OCI-LY7 (cell line): ENCODE data around the gene ADAMTSL4. TPM values are rescaled to one million over a fixed set of nuclear protein-coding genes. Genes with fewer than 3 reads are reported as not detected.
"Not testable (repeated sequence)": the region's sequence is repeated elsewhere in the genome, so short reads cannot be mapped to it uniquely, and the experiment has no call there.

Source experiments
- BruUV-seq: library from RNA; stranded (reverse); fragments of 400-500 nt; replicated peaks from 2 replicates; lab custom pipeline; 2021; lab: Mats Ljungman, UMichigan
- CTCF ChIA-PET: fragments of 300-600 bp; sonication (Branson Sonifier 250); formaldehyde crosslinking; loops from one replicate; lab custom pipeline; 2022; ENCODE audit warnings: antibody characterized with exemption; ENCODE audit not compliant: unreplicated experiment; lab: Charles Lee
- POLR2A ChIA-PET: fragments of 300-600 bp; sonication (Branson Sonifier 250); formaldehyde crosslinking; loops from one replicate; lab custom pipeline; 2022; ENCODE audit warnings: antibody characterized with exemption; lab: Charles Lee
- DNase-seq: peaks from one replicate; pipeline ENCODE4 v3.0.0-alpha.2; 2015; ENCODE audit warnings: low spot score
- H2AFZ ChIP-seq: fragments of 200-600 bp; sonication (generic), shearing (Covaris generic); 2 replicates; pipeline ENCODE4 v1.6.1; 2014; ENCODE audit warnings: mild to moderate bottlenecking, antibody characterized with exemption, low read length, moderate library complexity
- H3K27ac ChIP-seq: fragments of 200-600 bp; sonication (generic); 2 replicates; pipeline ENCODE4 v1.5.1; 2014; ENCODE audit warnings: mixed run types, low read depth, mild to moderate bottlenecking, moderate library complexity, low read length, inconsistent platforms; ENCODE audit not compliant: poor library complexity, severe bottlenecking
- H3K36me3 ChIP-seq: fragments of 200-600 bp; sonication (generic); 2 replicates; pipeline ENCODE4 v1.6.1; 2014; ENCODE audit warnings: mild to moderate bottlenecking, antibody characterized with exemption, low read length, moderate library complexity, mixed read lengths; ENCODE audit not compliant: insufficient read depth
- H3K4me1 ChIP-seq: fragments of 200-600 bp; sonication (generic); 2 replicates; pipeline ENCODE4 v1.5.1; 2014; ENCODE audit warnings: mild to moderate bottlenecking, low read length; ENCODE audit not compliant: insufficient read depth, poor library complexity, severe bottlenecking
- H3K4me2 ChIP-seq: fragments of 200-600 bp; sonication (generic); 2 replicates; pipeline ENCODE4 v1.6.1; 2014; ENCODE audit warnings: mild to moderate bottlenecking, low read length
- H3K4me3 ChIP-seq: fragments of 200-600 bp; sonication (generic); 2 replicates; pipeline ENCODE4 v1.5.1; 2014; ENCODE audit warnings: mild to moderate bottlenecking, low read depth, low read length; ENCODE audit not compliant: poor library complexity, severe bottlenecking
- H3K79me2 ChIP-seq: fragments of 200-600 bp; sonication (generic); 2 replicates; pipeline ENCODE4 v1.6.1; 2016; ENCODE audit warnings: low read depth, mild to moderate bottlenecking, low read length, moderate library complexity, mixed read lengths; ENCODE audit not compliant: insufficient read depth
- H3K9me2 ChIP-seq: fragments of 200-600 bp; sonication (generic); 2 replicates; pipeline ENCODE4 v1.6.1; 2016; ENCODE audit warnings: mild to moderate bottlenecking, low read length, mixed read lengths; ENCODE audit not compliant: insufficient read depth
- H3K9me3 ChIP-seq: fragments of 200-600 bp; sonication (generic); 2 replicates; pipeline ENCODE4 v1.6.1; 2014; ENCODE audit warnings: mild to moderate bottlenecking, mixed run types, low read length, mixed read lengths
- H4K20me1 ChIP-seq: fragments of 200-600 bp; sonication (generic); 2 replicates; pipeline ENCODE4 v1.6.1; 2014; ENCODE audit warnings: mild to moderate bottlenecking, antibody characterized with exemption, low read length, moderate library complexity, mixed read lengths; ENCODE audit not compliant: insufficient read depth
- CTCF ChIP-seq: fragments of 200-600 bp; sonication (generic); conservative IDR thresholded peaks from 2 replicates; pipeline ENCODE4 v1.5.1; 2014; ENCODE audit warnings: mild to moderate bottlenecking, antibody characterized with exemption, low read length, moderate library complexity, mixed read lengths
- EZH2phosphoT487 ChIP-seq: fragments of 200-600 bp; sonication (generic); IDR thresholded peaks from 2 replicates; pipeline ENCODE4 v1.6.1; 2018; ENCODE audit warnings: low read depth, borderline replicate concordance, mild to moderate bottlenecking, mixed run types, antibody characterized with exemption, low read length, moderate library complexity, mixed read lengths
- intact Hi-C: fragments of 100-400 bp; cut with micrococcal nuclease; formaldehyde crosslinking; loops from one replicate; pipeline ENCODE4 v1.10.0; 2022; ENCODE audit not compliant: unreplicated experiment
- total RNA-seq, 2 experiments: library from RNA; depleted of rRNA in 1 of 2; stranded (reverse); fragments of >200 nt in 1 of 2; shearing (Covaris generic) in 1 of 2; gene quantifications; 2 replicates each; pipeline ENCODE4 v1.2.3, GENCODE V29; 2014 to 2022

ADAMTSL4 gene
- total RNA-seq, 2 experiments from 2014 or later = not detected

- TF ChIP-seq EZH2phosphoT487 (no peak), CTCF (no peak)
- DNase-seq = no peak
- H3K79me2 ChIP-seq = no peaks in the 10 kb centered on the region
- no peak overlapping the region for H3K4me3 ChIP-seq
- H4K20me1 ChIP-seq = no peaks in the 10 kb centered on the region
- no peak overlapping the region for H3K4me2 ChIP-seq
- H3K9me3 ChIP-seq = no peaks in the 10 kb centered on the region
- H3K27ac ChIP-seq = no peak overlapping the region
- intact Hi-C loops = no loop called here
- BruUV-seq = no TSS peak
- peaks cover 7% of the 10 kb centered on the region for H3K4me1 ChIP-seq
- no peak overlapping the region for H2AFZ ChIP-seq
- peaks cover 10% of the 10 kb centered on the region for H3K36me3 ChIP-seq
- POLR2A ChIA-PET = interaction anchor here (1.4 kb wide), 1 partner anchor 24 kb away, joined by 6 read pairs; the partner anchor contains the start of gene MCL1
- H3K9me2 ChIP-seq = no peaks in the 10 kb centered on the region
- CTCF ChIA-PET = no interaction called here
These were observed 54.5 kb downstream of the ADAMTSL4 start for GRCh38 chr1:150603711-150604110.

DNA sequence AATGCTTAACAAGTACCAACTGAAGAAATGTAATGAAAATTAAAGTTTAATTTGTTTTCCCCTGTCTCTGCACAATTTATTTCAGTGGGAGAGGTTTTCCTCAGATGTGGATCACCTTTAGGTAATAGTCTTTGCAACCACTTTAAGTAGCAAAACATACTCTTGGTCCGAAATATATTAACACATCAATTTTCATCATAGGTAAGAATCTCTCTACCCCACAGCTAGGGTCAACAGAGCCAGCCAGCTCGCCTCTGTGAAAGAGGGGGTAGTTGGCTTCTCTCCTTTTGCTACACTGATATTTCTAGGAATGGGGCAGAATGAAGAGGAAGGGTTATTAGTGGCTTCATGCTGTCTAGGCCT is 55.0 kb downstream of the ADAMTSL4 start:
- BruUV-seq = no TSS peak

DNA sequence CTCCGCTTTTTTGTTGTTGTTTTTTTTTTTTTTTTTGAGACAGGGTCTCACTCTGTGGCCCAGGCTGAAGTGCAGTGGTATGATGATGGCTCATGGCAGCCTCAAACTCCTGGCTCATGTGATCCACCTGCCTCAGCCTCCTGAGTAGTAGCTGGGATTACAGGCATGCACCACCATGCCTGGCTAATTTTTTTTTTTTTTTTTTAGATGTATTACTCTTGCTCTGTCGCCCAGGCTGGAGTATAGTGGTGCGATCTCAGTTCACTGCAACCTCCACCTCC is 56.2 kb downstream of the ADAMTSL4 start:
- H3K4me2 ChIP-seq, CTCF ChIA-PET, H3K27ac ChIP-seq, H3K79me2 ChIP-seq, BruUV-seq, DNase-seq, H4K20me1 ChIP-seq, intact Hi-C loops, H2AFZ ChIP-seq, H3K4me3 ChIP-seq, H3K9me2 ChIP-seq, H3K9me3 ChIP-seq: not testable (repeated sequence)
- H3K36me3 ChIP-seq = peaks cover 10% of the 10 kb centered on the region
- POLR2A ChIA-PET = interaction anchor here (0.6 to 1.5 kb wide), 5 partner anchors 18 to 803 kb away, joined by 3 to 4 read pairs (median 3); partner anchors contain the start of gene MCL1
- peaks cover 20% of the 10 kb centered on the region for H3K4me1 ChIP-seq

More for the DNA sequence above, 55.0 kb downstream of the ADAMTSL4 start:
- Histone ChIP-seq H3K4me2 (no peak overlapping the region), H3K27ac (no peak overlapping the region), H3K9me3 (no peaks in the 10 kb centered on the region), H3K79me2 (no peaks in the 10 kb centered on the region), H3K36me3 (peaks cover 10% of the 10 kb centered on the region), H3K4me1 (peaks cover 8% of the 10 kb centered on the region), H3K9me2 (no peaks in the 10 kb centered on the region), H4K20me1 (no peaks in the 10 kb centered on the region), H3K4me3 (no peak overlapping the region), H2AFZ (no peak overlapping the region)
- CTCF ChIA-PET = no interaction called here
- no peak for DNase-seq
- no peak for TF ChIP-seq CTCF
- TF ChIP-seq EZH2phosphoT487 = no peak
- POLR2A ChIA-PET = interaction anchor here (1.1 to 1.5 kb wide), 3 partner anchors 17 to 41 kb away, joined by 3 to 6 read pairs (median 4); partner anchors contain the start of gene MCL1
- intact Hi-C loops = no loop called here
